Activated CD8-positive, alpha-beta T cell treated with anti-CD3 and anti-CD28 coated beads for 36 hours (primary cell): ENCODE measurements around the gene KRT15. TPM values are rescaled to one million over a fixed set of nuclear protein-coding genes. Genes with fewer than 3 reads are reported as not detected.

Experiments
- ATAC-seq: fragments of 200-7000 bp; cut with Tn5 transposase; one replicate; pipeline ENCODE4 v1.10.0; 2021; ENCODE audit warnings: mild to moderate bottlenecking, moderate library complexity
- CTCF ChIA-PET: fragments of 350-600 bp; sonication (Branson Sonifier 250); formaldehyde crosslinking; loops from one replicate; lab custom pipeline; 2021; ENCODE audit warnings: antibody characterized with exemption; lab: Charles Lee
- POLR2A ChIA-PET: fragments of 350-600 bp; sonication (Branson Sonifier 250); formaldehyde crosslinking; loops from one replicate; lab custom pipeline; 2021; ENCODE audit warnings: antibody characterized with exemption; lab: Charles Lee
- DNase-seq: peaks from one replicate; pipeline ENCODE4 v3.0.0-alpha.2; 2020
- H3K27ac Mint-ChIP-seq: one replicate; pipeline ENCODE4 v1.8.0; 2021; ENCODE audit warnings: mild to moderate bottlenecking, mixed read lengths
- H3K27me3 Mint-ChIP-seq: one replicate; pipeline ENCODE4 v1.8.0; 2021; ENCODE audit warnings: mixed read lengths
- H3K36me3 Mint-ChIP-seq: one replicate; pipeline ENCODE4 v1.8.0; 2021; ENCODE audit warnings: low read depth, mixed read lengths
- H3K4me1 Mint-ChIP-seq: one replicate; pipeline ENCODE4 v1.8.0; 2021; ENCODE audit warnings: low read depth, mixed read lengths
- H3K4me3 Mint-ChIP-seq: one replicate; pipeline ENCODE4 v1.8.0; 2021; ENCODE audit warnings: mild to moderate bottlenecking, moderate library complexity, mixed read lengths
- H3K9me3 Mint-ChIP-seq: one replicate; pipeline ENCODE4 v1.8.0; 2021; ENCODE audit warnings: mixed read lengths
- CTCF ChIP-seq: fragments of 200-600 bp; IDR thresholded peaks from one replicate; pipeline ENCODE4 v1.8.0; 2022; ENCODE audit warnings: antibody characterized with exemption, mild to moderate bottlenecking
- intact Hi-C: fragments of 100-400 bp; cut with micrococcal nuclease; formaldehyde crosslinking; loops from one replicate; pipeline ENCODE4 v1.10.0; 2022
- total RNA-seq, 2 experiments: library from RNA; stranded (reverse); gene quantifications; one replicate each; pipeline ENCODE4 v1.2.3, GENCODE V29; 2021

Gene KRT15
- total RNA-seq, 2 experiments from 2014 or later: not detected

DNA sequence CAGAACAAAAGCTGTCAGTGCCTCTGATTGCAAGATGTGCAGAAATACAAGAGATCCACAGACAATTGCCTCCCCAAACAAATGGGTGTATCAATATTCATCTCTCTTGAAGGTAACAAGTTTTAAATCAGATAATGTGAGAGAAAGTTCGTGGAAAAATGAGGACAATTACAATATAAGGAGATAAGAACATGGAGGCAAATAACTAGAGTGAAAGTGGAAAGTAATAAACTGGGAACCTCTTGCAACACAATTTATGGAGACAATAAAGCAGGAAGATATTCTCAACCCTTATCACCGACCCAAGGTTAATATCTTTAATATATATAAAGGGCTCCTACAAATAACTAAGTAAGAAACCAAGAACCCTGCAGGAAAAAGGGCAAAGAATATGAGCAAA, 23.7 kb upstream of the KRT15 start:
- peaks cover 9% of the 10 kb centered on the region for H3K9me3 Mint-ChIP-seq

DNA sequence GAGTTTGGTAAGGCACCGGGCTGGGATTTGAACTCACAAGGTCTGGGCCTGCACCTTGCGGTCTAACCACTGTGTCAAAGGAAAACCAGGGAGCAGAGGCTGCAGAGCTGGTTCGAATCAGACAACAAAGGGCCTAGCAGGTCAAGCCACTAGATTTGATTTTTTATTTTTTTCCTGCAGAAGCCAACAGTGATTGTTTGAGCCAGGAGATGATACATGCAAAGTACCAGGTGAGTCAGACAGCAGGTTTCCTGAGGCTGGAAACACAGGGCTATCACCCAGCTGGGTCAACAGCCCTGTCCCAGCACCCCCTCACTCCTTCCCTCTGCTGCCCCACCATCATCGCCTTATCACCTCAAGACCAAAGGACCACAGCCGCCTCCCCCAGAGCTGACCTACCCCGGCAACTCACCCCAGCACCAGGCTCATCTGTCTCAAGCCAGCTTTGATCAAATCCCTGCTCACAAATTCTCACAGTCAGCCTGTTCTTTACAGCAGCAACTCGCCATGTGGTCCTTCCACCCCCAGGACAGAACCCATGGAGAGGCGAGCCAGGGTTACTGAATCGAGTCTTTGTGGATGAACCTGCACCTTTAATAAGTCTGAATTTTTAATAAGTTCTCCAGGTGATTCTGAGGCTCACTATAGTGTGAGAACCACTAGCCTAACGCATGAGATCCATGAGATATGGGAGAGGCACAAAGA, 22.4 kb upstream of the KRT15 start:
- ChIA-PET CTCF (interaction anchor here (0.6 to 2.3 kb wide), 4 partner anchors 8 to 220 kb away, joined by 3 to 17 read pairs (median 6); no protein-coding TSS in a partner anchor), POLR2A (interaction anchor here (1.8 kb wide), 1 partner anchor 11 kb away, joined by 4 read pairs; no protein-coding TSS in a partner anchor)
- no peak overlapping the region for H3K4me3 Mint-ChIP-seq
- no peak overlapping the region for H3K27ac Mint-ChIP-seq
- no peak for TF ChIP-seq CTCF
- ATAC-seq (no peak), DNase-seq (no peak)
- no peaks in the 10 kb centered on the region for H3K9me3 Mint-ChIP-seq
- no peaks in the 10 kb centered on the region for H3K36me3 Mint-ChIP-seq
- H3K4me1 Mint-ChIP-seq: no peaks in the 10 kb centered on the region
- H3K27me3 Mint-ChIP-seq: peaks cover 7% of the 10 kb centered on the region
- intact Hi-C loops: no loop called here

More for the DNA sequence above, 23.7 kb upstream of the KRT15 start:
- DNase-seq: no peak
- Mint-ChIP-seq H3K36me3 (no peaks in the 10 kb centered on the region), H3K27me3 (peaks cover 3% of the 10 kb centered on the region), H3K4me1 (peaks cover under 1% of the 10 kb centered on the region), H3K27ac (no peak overlapping the region), H3K4me3 (no peak overlapping the region)
- ChIA-PET POLR2A (interaction anchor here (0.5 to 1.4 kb wide), 2 partner anchors 9 to 185 kb away, joined by 3 to 4 read pairs; no protein-coding TSS in a partner anchor), CTCF (interaction anchor here (1.0 to 3.5 kb wide), 3 partner anchors 17 to 121 kb away, joined by 3 to 14 read pairs (median 9); no protein-coding TSS in a partner anchor)
- no peak for ATAC-seq
- intact Hi-C loops: no loop called here
- TF ChIP-seq CTCF: no peak

DNA sequence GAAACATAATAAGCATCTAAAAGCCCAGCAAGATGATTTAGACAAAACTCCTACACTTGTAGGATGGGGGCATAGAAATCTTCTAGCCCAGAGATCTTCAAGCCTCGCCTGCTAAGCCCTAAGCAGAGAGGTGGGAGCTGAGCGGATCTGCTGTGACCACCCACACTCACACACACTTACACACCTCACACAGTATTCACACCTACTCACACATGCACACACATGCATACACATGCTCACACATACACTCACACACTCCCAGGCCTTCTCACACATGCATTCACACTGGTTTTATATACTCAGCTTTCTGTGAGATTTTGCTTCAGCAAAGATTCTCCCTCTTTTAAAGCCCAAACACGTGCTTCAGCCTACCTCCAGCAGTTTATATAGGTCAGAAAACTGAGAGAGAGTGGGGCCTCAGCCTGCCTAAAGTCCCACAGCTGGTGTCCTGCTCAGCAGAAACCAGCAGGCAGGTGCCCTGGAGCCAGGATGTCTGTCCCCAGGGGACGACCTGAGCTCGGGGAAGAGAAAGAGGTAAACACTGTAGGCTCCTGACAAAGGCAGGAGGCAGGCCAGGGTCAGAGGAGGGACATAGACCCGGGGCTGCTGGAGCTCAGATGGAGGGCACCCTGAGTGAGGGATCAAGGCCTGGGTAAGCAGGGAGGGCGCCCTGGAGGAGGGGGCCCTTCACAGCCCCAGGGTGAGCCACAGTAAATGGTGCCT, 21.4 kb upstream of the KRT15 start:
- ChIA-PET CTCF (interaction anchor here (1.7 kb wide), 1 partner anchor 9 kb away, joined by 17 read pairs; no protein-coding TSS in a partner anchor), POLR2A (interaction anchor here (1.8 kb wide), 1 partner anchor 12 kb away, joined by 4 read pairs; no protein-coding TSS in a partner anchor)
- ATAC-seq (no peak), DNase-seq (no peak)
- H3K27me3 Mint-ChIP-seq: peaks cover 8% of the 10 kb centered on the region
- H3K27ac Mint-ChIP-seq: no peak overlapping the region
- H3K4me3 Mint-ChIP-seq: no peak overlapping the region
- H3K36me3 Mint-ChIP-seq: no peaks in the 10 kb centered on the region
- TF ChIP-seq CTCF: no peak
- H3K9me3 Mint-ChIP-seq: no peaks in the 10 kb centered on the region
- intact Hi-C loops: no loop called here
- no peaks in the 10 kb centered on the region for H3K4me1 Mint-ChIP-seq

GRCh38 chr17:41539071-41539492, 20.4 kb upstream of the KRT15 start:
- Mint-ChIP-seq H3K36me3 (no peaks in the 10 kb centered on the region), H3K4me3 (no peak overlapping the region), H3K9me3 (no peaks in the 10 kb centered on the region), H3K27ac (no peak overlapping the region), H3K27me3 (peaks cover 9% of the 10 kb centered on the region), H3K4me1 (no peaks in the 10 kb centered on the region)
- DNase-seq: no peak
- intact Hi-C loops: no loop called here
- CTCF ChIA-PET: no interaction called here
- no peak for ATAC-seq
- TF ChIP-seq CTCF: no peak
- POLR2A ChIA-PET: no interaction called here
